HG02884 (cell line): Measurements from ENCODE around the gene EML5.
"Not testable (repeated sequence)": the region's sequence is repeated elsewhere in the genome, so short reads cannot be mapped to it uniquely, and the experiment has no call there.

Experiments used
- ATAC-seq: cut with Tn5 transposase; IDR thresholded peaks from one replicate; pipeline ENCODE4 v1.9.1; 2021; ENCODE audit warnings: mild to moderate bottlenecking, moderate library complexity; ENCODE audit not compliant: unreplicated experiment

EML5 gene

GRCh38 chr14:88804035-88804434 is 11.3 kb upstream of the EML5 start:
- ATAC-seq, result no peak

GRCh38 chr14:88802596-88802995 is 9.8 kb upstream of the EML5 start:
- no peak for ATAC-seq

- no peak for ATAC-seq
Measured at GRCh38 chr14:88799522-88799921, 6.8 kb upstream of the EML5 start.

GRCh38 chr14:88798156-88798555 is 5.4 kb upstream of the EML5 start:
- ATAC-seq, result no peak

GRCh38 chr14:88793259-88793625 is 489 bp upstream of the EML5 start:
- ATAC-seq, result no peak

- ATAC-seq, result peak; percentile 9
Measured at GRCh38 chr14:88791629-88792472, 902 bp downstream of the EML5 start.

DNA sequence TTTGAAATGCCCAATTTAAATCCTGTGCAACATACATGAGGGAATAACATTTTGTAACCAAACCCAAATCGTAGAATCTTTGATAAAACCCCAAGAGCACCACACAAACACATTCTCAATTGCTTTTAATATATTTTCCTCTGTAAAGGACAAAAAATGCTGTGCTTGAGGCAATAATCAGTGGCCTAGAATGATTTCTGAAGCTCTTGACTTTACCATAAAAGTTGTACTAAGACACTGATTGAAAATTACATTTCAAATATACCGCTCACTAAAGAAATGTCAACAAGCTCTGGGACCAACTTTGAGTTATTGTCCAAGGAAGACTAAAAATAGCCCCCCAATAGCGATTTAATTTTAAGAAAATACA is 1.5 kb downstream of the EML5 start:
- ATAC-seq, result no peak

DNA sequence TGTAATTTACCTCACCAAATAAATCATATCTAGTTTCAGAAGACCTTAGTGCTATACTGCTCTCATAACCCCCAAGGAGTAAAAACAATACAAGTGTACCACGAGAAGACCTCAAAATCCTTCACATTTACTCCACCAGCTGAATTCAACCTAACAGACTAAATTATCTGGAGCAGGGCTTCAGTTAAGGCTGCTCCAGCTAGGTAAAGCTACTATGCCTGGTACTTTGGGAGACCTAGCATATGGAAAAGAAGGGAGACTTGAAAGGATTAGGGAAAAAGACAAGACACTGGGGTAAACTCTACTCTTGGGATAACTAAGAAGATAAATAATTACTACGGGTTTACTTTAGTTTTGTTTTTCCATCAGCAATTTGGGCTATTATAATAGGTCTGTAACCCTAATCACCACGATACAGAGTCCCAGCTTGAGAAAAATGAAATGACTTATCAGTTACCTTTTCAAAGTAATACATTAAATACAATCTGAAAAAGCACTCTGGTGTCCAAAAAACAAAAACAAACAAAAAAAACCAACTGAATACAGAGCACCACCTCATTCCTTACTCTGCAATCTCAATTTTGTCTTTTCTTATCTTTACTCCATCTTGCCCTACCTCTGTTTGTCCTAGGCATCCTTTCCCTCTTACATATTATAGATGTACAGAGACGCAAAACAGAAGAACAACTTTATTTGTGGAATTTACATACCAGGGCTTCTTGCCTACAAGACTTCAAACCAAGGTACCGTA is 2.1 kb downstream of the EML5 start:
- ATAC-seq, result no peak

DNA sequence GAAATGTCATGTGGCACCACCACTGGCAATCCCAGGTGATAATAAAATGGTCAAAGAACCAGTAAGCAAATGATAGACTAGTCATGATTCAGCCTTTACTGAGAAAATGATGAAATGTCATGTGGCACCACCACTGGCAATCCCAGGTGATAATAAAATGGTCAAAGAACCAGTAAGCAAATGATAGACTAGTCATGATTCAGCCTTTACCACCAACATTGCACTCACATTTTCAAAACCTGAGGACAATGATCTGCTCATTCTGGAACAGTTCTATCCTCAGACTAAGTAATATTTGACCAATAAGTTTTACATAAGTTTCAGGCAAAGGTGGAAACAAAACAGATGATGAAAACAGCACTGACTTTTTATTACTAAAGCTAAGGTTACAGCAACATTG is 3.2 kb downstream of the EML5 start:
- not testable (repeated sequence) for ATAC-seq

DNA sequence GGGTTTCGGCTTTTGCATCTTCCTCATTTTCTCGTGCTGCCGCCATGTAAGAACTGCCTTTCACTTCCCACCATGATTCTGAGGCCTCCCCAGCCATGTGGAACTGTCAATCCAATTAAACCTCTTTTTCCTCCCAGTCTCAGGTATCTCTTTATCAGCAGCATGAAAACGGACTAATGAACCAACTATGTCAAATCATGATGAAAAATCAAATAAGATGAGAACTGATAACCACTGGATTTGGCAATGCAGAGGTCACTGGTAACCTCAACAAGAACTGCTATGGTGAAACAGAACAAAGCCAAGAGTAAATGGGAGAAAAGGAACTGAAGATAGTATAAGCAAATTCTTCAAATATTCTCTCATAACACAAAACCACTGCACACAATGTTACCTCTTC is 6.0 kb downstream of the EML5 start:
- ATAC-seq, result no peak

GRCh38 chr14:88785911-88786310 is 6.8 kb downstream of the EML5 start:
- no peak for ATAC-seq

GRCh38 chr14:88775532-88775931 is 17.2 kb downstream of the EML5 start:
- no peak for ATAC-seq

DNA sequence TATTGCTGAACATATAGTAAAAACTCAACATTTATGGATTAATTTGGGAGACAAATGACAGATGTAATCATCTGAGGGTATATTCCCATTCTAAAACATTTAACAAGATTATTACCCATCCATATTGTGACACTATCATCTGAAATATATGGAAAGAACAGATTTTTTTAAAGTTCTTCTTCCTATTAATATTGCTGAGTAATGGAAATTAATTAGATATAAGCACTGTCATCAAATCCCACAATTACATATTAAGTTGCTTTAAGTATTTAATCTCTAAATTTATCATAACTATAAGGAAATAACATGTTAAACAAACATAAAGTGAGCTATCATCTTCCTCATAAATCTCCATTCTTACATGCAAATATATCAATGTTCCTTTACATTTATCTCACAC is 22.0 kb downstream of the EML5 start:
- no peak for ATAC-seq

- no peak for ATAC-seq
Measured at GRCh38 chr14:88765130-88765529, 27.6 kb downstream of the EML5 start.

- ATAC-seq, result no peak
Measured at GRCh38 chr14:88753873-88754272, 38.9 kb downstream of the EML5 start.

DNA sequence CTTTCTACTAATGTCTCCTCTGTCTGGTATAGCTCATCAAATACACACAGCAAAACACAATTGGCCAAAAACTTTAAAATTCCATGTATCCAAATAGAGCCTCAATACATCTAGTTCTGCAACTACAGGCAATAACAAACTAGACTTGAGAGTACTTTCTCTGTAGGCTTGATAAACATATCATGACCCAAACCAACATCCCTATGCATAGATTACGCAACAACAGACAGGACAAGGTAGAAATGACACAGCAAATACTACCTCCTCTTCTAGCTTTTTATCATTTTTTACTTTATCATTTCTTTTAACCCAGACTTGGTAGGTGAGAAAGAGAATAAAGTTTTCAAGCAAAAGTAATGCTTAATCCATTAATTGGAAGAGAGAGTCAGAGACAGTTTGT is 41.8 kb downstream of the EML5 start:
- ATAC-seq, result no peak

DNA sequence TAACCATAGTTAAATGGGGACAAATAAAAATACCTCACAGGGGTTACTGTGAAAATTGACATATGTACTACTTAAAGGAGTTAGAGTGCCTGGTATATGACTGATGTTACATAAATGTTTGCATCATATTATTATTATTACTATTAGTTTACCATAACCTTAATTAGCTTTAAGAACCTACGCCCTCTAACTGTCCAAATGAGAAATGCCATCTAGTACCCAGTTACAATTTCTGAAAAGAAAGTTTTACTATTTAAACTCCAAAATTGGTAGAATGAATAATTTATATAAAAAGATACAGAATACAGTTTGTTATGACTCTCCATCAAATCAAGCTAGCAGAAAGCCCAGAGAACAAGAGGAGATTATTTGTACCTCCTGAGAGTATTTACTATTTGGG is 42.3 kb downstream of the EML5 start:
- ATAC-seq, result no peak

- ATAC-seq, result no peak
Measured at GRCh38 chr14:88749139-88749538, 43.6 kb downstream of the EML5 start.

GRCh38 chr14:88748288-88748687 is 44.5 kb downstream of the EML5 start:
- ATAC-seq, result no peak

GRCh38 chr14:88746052-88746451 is 46.7 kb downstream of the EML5 start:
- no peak for ATAC-seq

DNA sequence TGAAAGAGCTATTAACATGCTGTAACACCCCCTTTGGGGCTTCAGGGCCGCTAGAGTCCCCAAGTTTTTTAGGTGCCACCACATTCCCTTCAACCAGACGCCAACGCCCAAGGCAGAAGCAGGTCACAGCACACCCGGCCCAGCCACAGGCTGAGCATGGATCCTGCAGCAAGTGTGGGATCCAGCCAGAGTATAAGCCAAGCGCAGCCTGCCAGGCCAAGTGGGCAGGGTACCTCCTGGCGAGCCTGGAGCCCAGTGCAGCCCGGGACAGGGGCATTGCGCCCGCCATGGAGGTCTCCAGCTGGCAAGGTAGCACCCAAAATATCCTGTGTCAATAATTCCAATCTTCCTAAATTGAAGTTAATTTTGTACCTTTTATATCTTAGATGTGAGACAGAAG is 55.5 kb downstream of the EML5 start:
- ATAC-seq, result no peak

DNA sequence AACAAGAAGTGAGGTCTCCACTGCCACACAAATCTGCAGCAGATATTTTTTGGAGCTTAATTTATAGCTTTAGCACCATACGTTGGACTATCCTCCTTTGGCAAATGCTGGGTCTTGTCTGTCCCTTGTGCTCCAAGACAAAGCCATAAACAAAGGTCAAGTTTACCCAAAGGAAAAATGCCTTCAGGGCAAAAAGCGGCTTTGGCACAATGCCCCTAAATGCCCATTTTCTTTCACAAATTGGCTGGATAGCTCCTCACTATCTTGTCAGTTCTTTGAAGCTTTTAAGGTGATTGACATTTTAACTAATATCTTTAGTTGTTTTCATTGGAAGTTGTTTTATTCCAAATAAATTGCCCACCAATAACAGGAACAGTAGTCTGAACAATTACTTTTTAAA is 59.6 kb downstream of the EML5 start:
- no peak for ATAC-seq
